OCI-LY7 (cell line): ENCODE results near the gene PDXK. TPM values are rescaled to one million over a fixed set of nuclear protein-coding genes. Genes with fewer than 3 reads are reported as not detected.

Source experiments
- BruUV-seq: library from RNA; stranded (reverse); fragments of 400-500 nt; replicated peaks from 2 replicates; lab custom pipeline; 2021; lab: Mats Ljungman, UMichigan
- CTCF ChIA-PET: fragments of 300-600 bp; sonication (Branson Sonifier 250); formaldehyde crosslinking; loops from one replicate; lab custom pipeline; 2022; ENCODE audit warnings: antibody characterized with exemption; ENCODE audit not compliant: unreplicated experiment; lab: Charles Lee
- POLR2A ChIA-PET: fragments of 300-600 bp; sonication (Branson Sonifier 250); formaldehyde crosslinking; loops from one replicate; lab custom pipeline; 2022; ENCODE audit warnings: antibody characterized with exemption; lab: Charles Lee
- DNase-seq: peaks from one replicate; pipeline ENCODE4 v3.0.0-alpha.2; 2015; ENCODE audit warnings: low spot score
- H2AFZ ChIP-seq: fragments of 200-600 bp; sonication (generic), shearing (Covaris generic); 2 replicates; pipeline ENCODE4 v1.6.1; 2014; ENCODE audit warnings: mild to moderate bottlenecking, antibody characterized with exemption, low read length, moderate library complexity
- H3K27ac ChIP-seq: fragments of 200-600 bp; sonication (generic); 2 replicates; pipeline ENCODE4 v1.5.1; 2014; ENCODE audit warnings: mixed run types, low read depth, mild to moderate bottlenecking, moderate library complexity, low read length, inconsistent platforms; ENCODE audit not compliant: poor library complexity, severe bottlenecking
- H3K36me3 ChIP-seq: fragments of 200-600 bp; sonication (generic); 2 replicates; pipeline ENCODE4 v1.6.1; 2014; ENCODE audit warnings: mild to moderate bottlenecking, antibody characterized with exemption, low read length, moderate library complexity, mixed read lengths; ENCODE audit not compliant: insufficient read depth
- H3K4me1 ChIP-seq: fragments of 200-600 bp; sonication (generic); 2 replicates; pipeline ENCODE4 v1.5.1; 2014; ENCODE audit warnings: mild to moderate bottlenecking, low read length; ENCODE audit not compliant: insufficient read depth, poor library complexity, severe bottlenecking
- H3K4me2 ChIP-seq: fragments of 200-600 bp; sonication (generic); 2 replicates; pipeline ENCODE4 v1.6.1; 2014; ENCODE audit warnings: mild to moderate bottlenecking, low read length
- H3K4me3 ChIP-seq: fragments of 200-600 bp; sonication (generic); 2 replicates; pipeline ENCODE4 v1.5.1; 2014; ENCODE audit warnings: mild to moderate bottlenecking, low read depth, low read length; ENCODE audit not compliant: poor library complexity, severe bottlenecking
- H3K79me2 ChIP-seq: fragments of 200-600 bp; sonication (generic); 2 replicates; pipeline ENCODE4 v1.6.1; 2016; ENCODE audit warnings: low read depth, mild to moderate bottlenecking, low read length, moderate library complexity, mixed read lengths; ENCODE audit not compliant: insufficient read depth
- H3K9me2 ChIP-seq: fragments of 200-600 bp; sonication (generic); 2 replicates; pipeline ENCODE4 v1.6.1; 2016; ENCODE audit warnings: mild to moderate bottlenecking, low read length, mixed read lengths; ENCODE audit not compliant: insufficient read depth
- H3K9me3 ChIP-seq: fragments of 200-600 bp; sonication (generic); 2 replicates; pipeline ENCODE4 v1.6.1; 2014; ENCODE audit warnings: mild to moderate bottlenecking, mixed run types, low read length, mixed read lengths
- H4K20me1 ChIP-seq: fragments of 200-600 bp; sonication (generic); 2 replicates; pipeline ENCODE4 v1.6.1; 2014; ENCODE audit warnings: mild to moderate bottlenecking, antibody characterized with exemption, low read length, moderate library complexity, mixed read lengths; ENCODE audit not compliant: insufficient read depth
- EZH2phosphoT487 ChIP-seq: fragments of 200-600 bp; sonication (generic); IDR thresholded peaks from 2 replicates; pipeline ENCODE4 v1.6.1; 2018; ENCODE audit warnings: low read depth, borderline replicate concordance, mild to moderate bottlenecking, mixed run types, antibody characterized with exemption, low read length, moderate library complexity, mixed read lengths
- intact Hi-C: fragments of 100-400 bp; cut with micrococcal nuclease; formaldehyde crosslinking; loops from one replicate; pipeline ENCODE4 v1.10.0; 2022; ENCODE audit not compliant: unreplicated experiment
- small RNA-seq: library from RNA; depleted of rRNA; stranded (forward); fragments of <200 nt; gene quantifications from one replicate; pipeline ENCODE3, GENCODE V24; 2014
- total RNA-seq, 2 experiments: library from RNA; depleted of rRNA in 1 of 2; stranded (reverse); fragments of >200 nt in 1 of 2; shearing (Covaris generic) in 1 of 2; gene quantifications; 2 replicates each; pipeline ENCODE4 v1.2.3, GENCODE V29; 2014 to 2022
- TF ChIP-seq, protein P1 (sequence below): fragments of 200-600 bp; sonication (generic); conservative IDR thresholded peaks from 2 replicates; pipeline ENCODE4 v1.5.1; 2014; ENCODE audit warnings: mild to moderate bottlenecking, antibody characterized with exemption, low read length, moderate library complexity, mixed read lengths

Gene PDXK
- total RNA-seq, 2 experiments from 2014 or later: 32.8 to 67.0 TPM

DNA sequence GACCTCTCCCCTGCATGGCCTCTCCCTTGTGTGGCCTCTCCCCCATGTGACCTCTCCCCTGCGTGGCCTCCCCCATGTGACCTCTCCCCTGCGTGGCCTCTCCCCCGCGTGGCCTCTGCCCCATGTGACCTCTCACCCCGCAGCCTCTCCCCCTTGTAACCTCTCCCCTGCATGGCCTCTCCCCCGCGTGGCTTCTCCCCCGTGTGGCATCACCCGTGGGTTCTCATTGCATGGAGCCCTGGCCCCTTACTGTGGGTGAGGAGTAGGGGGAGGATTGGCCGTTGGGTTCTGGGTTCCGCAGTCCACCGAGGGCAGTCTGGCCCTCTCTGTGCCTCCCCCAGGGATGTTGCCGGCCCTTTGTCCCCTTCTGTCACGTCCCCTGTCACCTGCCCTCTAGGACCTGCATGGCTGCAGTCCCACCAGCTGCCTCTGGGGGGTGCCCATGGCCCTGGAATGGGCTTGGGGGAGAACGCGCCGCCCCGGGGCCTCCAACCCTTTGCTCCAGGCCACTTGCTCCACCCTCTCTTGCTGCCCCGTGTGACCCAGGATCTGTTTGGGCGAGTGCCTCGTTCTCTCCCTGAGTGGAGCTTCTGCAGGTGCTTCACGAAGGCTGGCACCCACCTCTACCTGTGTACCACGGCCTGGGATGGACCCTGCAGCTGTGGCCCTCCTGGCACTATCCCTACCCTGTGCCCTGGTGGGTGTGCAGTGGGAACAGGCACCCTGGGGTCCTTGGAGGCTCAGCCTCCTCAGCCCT is 91.8 kb downstream of the PDXK start:
- Histone ChIP-seq H3K79me2 (0 out of 2 replicates have a peak, but pooled peaks cover 4% of the 10 kb centered on the region), H3K36me3 (peaks cover 13% of the 10 kb centered on the region; the same call in 1 of the 2 replicates), H3K4me2 (peak overlapping the region; percentile 46; the same call in 1 of the 2 replicates), H4K20me1 (no peaks in the 10 kb centered on the region), H2AFZ (no peak overlapping the region), H3K27ac (no peak overlapping the region), H3K4me1 (peaks cover 52% of the 10 kb centered on the region), H3K9me2 (no peaks in the 10 kb centered on the region), H3K9me3 (no peaks in the 10 kb centered on the region), H3K4me3 (no peak overlapping the region)
- BruUV-seq: no TSS peak
- POLR2A ChIA-PET: no interaction called here
- CTCF ChIA-PET: no interaction called here
- intact Hi-C loops: loop anchor here (1.0 to 2.0 kb wide), 3 partner anchors 50 to 165 kb away; no protein-coding TSS in a partner anchor
- peak; percentile 83 for DNase-seq
- no peak for TF ChIP-seq EZH2phosphoT487
- TF ChIP-seq, protein P1, sequence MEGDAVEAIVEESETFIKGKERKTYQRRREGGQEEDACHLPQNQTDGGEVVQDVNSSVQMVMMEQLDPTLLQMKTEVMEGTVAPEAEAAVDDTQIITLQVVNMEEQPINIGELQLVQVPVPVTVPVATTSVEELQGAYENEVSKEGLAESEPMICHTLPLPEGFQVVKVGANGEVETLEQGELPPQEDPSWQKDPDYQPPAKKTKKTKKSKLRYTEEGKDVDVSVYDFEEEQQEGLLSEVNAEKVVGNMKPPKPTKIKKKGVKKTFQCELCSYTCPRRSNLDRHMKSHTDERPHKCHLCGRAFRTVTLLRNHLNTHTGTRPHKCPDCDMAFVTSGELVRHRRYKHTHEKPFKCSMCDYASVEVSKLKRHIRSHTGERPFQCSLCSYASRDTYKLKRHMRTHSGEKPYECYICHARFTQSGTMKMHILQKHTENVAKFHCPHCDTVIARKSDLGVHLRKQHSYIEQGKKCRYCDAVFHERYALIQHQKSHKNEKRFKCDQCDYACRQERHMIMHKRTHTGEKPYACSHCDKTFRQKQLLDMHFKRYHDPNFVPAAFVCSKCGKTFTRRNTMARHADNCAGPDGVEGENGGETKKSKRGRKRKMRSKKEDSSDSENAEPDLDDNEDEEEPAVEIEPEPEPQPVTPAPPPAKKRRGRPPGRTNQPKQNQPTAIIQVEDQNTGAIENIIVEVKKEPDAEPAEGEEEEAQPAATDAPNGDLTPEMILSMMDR: peak; percentile 94

DNA sequence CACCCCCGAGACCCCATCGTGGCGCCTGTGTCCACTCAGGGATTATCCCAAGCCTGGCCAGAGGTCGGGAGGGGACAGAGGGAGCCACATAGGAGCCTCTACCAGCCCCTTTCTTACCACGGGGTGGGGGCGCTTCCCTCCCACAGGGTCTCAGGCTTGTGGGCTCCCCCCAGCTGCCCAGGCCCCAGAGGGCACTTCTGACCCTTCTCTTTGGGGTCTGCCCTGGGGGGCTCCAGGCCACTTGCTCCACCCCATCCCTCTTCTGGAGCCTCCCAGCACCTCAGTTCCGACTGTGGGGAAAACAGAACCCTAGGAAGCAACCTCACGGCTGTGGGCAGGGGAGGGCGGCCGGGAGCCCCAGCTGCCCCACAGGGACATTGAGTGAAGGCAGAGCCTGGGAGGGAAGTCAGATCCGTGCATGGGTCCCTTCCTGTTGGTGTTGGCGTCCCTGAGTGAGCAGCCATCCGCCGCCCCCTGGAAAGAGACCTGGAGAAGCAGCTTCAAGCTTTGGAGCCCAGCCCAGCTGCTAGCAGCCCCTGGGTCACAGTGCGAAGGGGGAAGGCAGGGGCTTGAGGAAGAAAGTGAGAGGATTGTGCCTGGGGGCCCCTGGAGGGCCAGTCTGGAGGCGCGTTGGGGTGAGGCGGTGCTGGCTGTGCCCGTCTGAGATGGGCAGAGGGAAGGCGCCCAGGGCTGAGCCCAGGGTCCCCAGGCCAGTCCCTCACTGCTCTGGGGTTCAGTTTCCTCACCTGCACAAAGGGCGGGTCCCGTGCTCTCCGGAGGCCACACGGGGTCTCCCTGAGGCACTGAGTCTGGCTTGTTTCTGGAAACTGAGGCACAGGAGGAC is 92.6 kb downstream of the PDXK start:
- TF ChIP-seq EZH2phosphoT487: no peak
- TF ChIP-seq, protein P1: no peak
- DNase-seq: no peak
- no TSS peak for BruUV-seq
- Histone ChIP-seq H3K4me2 (0 out of 2 replicates have a peak overlapping the region, but pooled peaks have one; percentile 7), H2AFZ (no peak overlapping the region), H3K4me1 (peaks cover 44% of the 10 kb centered on the region), H3K36me3 (peaks cover 6% of the 10 kb centered on the region; the same call in 1 of the 2 replicates), H4K20me1 (no peaks in the 10 kb centered on the region), H3K79me2 (0 out of 2 replicates have a peak, but pooled peaks cover 4% of the 10 kb centered on the region), H3K27ac (no peak overlapping the region), H3K4me3 (no peak overlapping the region), H3K9me2 (no peaks in the 10 kb centered on the region), H3K9me3 (no peaks in the 10 kb centered on the region)
- ChIA-PET CTCF (interaction anchor here (0.6 kb wide), 1 partner anchor 22 kb away, joined by 3 read pairs; the partner anchor contains the start of gene RRP1), POLR2A (no interaction called here)
- intact Hi-C loops: loop anchor here (1.0 to 2.0 kb wide), 2 partner anchors 49 to 164 kb away; no protein-coding TSS in a partner anchor

Small RNA genes within 50 kb of the gene (small RNA-seq; reads per million reads assigned to genes)
- gene AP001052.1: not detected

Other genes starting within 250 kb of the PDXK start
- gene HSF2BP, start 59.6 kb upstream of the PDXK start, total RNA-seq (2014; rRNA removed; shearing (Covaris generic)): 3.5 and 6.8 TPM in 2 replicates
- gene HSF2BP, start 59.6 kb upstream of the PDXK start, total RNA-seq (2022): 5.0 and 5.1 TPM in 2 replicates
- 53.4 and 58.6 TPM in 2 replicates for gene RRP1B, start 59.6 kb upstream of the PDXK start, total RNA-seq (2014; rRNA removed; shearing (Covaris generic))
- 67.6 and 74.5 TPM in 2 replicates for gene RRP1B, start 59.6 kb upstream of the PDXK start, total RNA-seq (2022)
- 12.5 and 15.6 TPM in 2 replicates for gene CSTB, start 57.2 kb downstream of the PDXK start, total RNA-seq (2014; rRNA removed; shearing (Covaris generic))
- gene CSTB, start 57.2 kb downstream of the PDXK start, total RNA-seq (2022): 26.7 and 33.3 TPM in 2 replicates
- gene RRP1, start 70.4 kb downstream of the PDXK start, total RNA-seq (2014; rRNA removed; shearing (Covaris generic)): 45.2 and 50.3 TPM in 2 replicates
- gene RRP1, start 70.4 kb downstream of the PDXK start, total RNA-seq (2022): 46.1 and 55.0 TPM in 2 replicates
- gene AGPAT3, start 146.1 kb downstream of the PDXK start, total RNA-seq (2014; rRNA removed; shearing (Covaris generic)): 9.2 and 10.3 TPM in 2 replicates
- 27.0 and 33.4 TPM in 2 replicates for gene AGPAT3, start 146.1 kb downstream of the PDXK start, total RNA-seq (2022)